ENCODE results near the gene LIG4.

Gene LIG4

DNA sequence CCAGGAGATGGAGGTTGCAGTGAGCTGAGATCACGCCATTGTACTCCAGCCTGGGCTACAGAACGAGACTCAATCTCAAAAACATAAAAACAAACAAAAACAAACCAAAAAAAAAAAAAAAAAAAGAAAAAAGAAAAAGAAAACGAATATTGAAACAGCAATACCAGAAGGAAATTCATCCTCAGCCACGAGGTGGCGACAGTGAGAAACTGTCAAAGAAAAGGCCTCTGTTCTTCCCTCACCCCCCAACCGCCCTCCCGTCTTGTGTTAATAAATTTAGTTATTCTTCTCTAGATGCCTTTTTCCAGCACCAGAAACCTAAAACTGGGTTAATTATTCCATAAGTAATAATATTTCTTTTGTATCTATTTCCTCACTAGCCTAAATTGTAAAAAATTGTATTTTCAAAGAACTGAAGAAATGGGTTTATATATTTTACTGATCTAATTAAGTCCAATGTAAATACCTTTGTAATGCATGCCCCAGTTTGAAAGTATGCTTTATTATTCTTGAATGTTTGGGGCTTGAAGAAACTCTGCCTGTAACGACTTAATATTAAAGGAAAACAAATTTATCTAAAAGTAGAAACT is 38.6 kb downstream of the LIG4 start:
- H3K4me1 ChIP-seq = no peaks in the 10 kb centered on the region
- H3K36me3 ChIP-seq (replicated peaks) = no peaks in the 10 kb centered on the region
- H3K27me3 ChIP-seq (ENCODE audit: low read depth) = no peaks in the 10 kb centered on the region
- H3K4me3 ChIP-seq = no peak overlapping the region
- DNase-seq (ENCODE audit: low spot score in 2 of 2) = peak in 1 of 2 experiments; percentile 71
- H3K9me3 ChIP-seq = no peaks in the 10 kb centered on the region
- in situ Hi-C loops (cut with MboI; ENCODE audit: low sequenced_read_pairs) = no loop called here

GRCh38 chr13:108168929-108169328 is 46.4 kb downstream of the LIG4 start:
- Histone ChIP-seq H3K27me3 (ENCODE audit: low read depth) (no peaks in the 10 kb centered on the region), H3K4me3 (no peak overlapping the region), H3K4me1 (no peaks in the 10 kb centered on the region), H3K36me3 (replicated peaks) (no peaks in the 10 kb centered on the region), H3K9me3 (0 out of 2 replicates have a peak, but pooled peaks cover 3% of the 10 kb centered on the region)
- no peak for DNase-seq (ENCODE audit: low spot score in 2 of 2)
- in situ Hi-C loops (cut with MboI; ENCODE audit: low sequenced_read_pairs) = loop anchor here (25.0 kb wide), 1 partner anchor 957 kb away; no protein-coding TSS in a partner anchor

DNA sequence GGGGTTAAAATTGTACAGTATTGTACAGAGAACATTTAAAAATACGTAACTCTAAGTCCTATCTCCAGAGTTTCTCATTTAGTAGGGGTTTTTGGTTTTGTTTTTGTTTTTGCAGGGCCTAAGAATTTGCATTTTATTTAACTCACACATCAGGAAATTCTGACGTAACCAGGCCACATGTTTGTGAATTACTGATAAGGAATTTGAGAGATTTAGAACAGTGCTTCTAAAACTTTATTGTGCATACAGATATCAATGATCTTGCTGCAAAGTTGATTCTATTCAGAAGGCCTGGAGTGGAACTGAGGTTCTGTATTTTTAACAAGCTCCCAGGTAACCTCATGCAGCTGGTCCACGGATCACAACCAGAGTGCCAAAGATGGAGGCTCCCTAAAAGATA is 49.3 kb downstream of the LIG4 start:
- no peaks in the 10 kb centered on the region for H3K9me3 ChIP-seq
- H3K27me3 ChIP-seq (ENCODE audit: low read depth) = no peaks in the 10 kb centered on the region
- no peak for DNase-seq (ENCODE audit: low spot score in 2 of 2)
- in situ Hi-C loops (cut with MboI; ENCODE audit: low sequenced_read_pairs) = loop anchor here (25.0 kb wide), 1 partner anchor 954 kb away; no protein-coding TSS in a partner anchor
- H3K4me3 ChIP-seq = no peak overlapping the region
- H3K36me3 ChIP-seq (replicated peaks) = no peaks in the 10 kb centered on the region
- H3K4me1 ChIP-seq = no peaks in the 10 kb centered on the region

DNA sequence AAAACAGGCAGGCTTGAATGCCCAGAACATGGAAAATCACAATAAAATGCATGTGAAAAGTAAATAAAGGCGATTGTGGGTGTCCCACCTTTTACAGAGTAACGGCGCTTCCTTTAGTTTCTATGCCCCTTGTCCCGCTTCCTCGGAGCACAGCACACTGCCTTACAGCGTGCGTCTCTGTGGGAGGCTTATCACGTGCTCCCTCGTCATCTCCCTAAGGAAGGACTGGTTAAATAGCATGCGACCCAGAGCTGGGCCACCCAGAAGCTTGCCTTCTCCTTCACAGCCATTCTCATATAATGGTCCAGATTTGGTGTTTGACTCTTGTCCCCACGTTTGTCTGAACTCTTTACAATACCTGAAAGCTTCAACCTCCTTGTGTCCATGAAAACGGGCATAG is 56.6 kb downstream of the LIG4 start:
- H3K4me3 ChIP-seq = no peak overlapping the region
- in situ Hi-C loops (cut with MboI; ENCODE audit: low sequenced_read_pairs) = loop anchor here (25.0 kb wide), 1 partner anchor 946 kb away; no protein-coding TSS in a partner anchor
- H3K4me1 ChIP-seq = no peaks in the 10 kb centered on the region
- no peaks in the 10 kb centered on the region for H3K27me3 ChIP-seq (ENCODE audit: low read depth)
- no peaks in the 10 kb centered on the region for H3K36me3 ChIP-seq (replicated peaks)
- no peak for DNase-seq (ENCODE audit: low spot score in 2 of 2)
- no peaks in the 10 kb centered on the region for H3K9me3 ChIP-seq

Data from HAP-1 (cell line).